ENCODE data around the gene LAMA2.

- TF ChIP-seq CTCF (IDR thresholded peaks at IDR 0.05; ENCODE audit: extremely low read depth in 1 of 2, insufficient read depth in 1 of 2, low read depth in 1 of 2, low read length in 2 of 2) (no peak), POLR2AphosphoS5 (IDR thresholded peaks at IDR 0.05; ENCODE audit: insufficient read depth, low read depth, low read length) (no peak), POLR2A (IDR thresholded peaks at IDR 0.05; ENCODE audit: low read depth, low read length) (no peak), GATA2 (IDR thresholded peaks at IDR 0.05; ENCODE audit: insufficient read depth, insufficient read length, low read depth, low read length) (no peak), EZH2 (IDR thresholded peaks at IDR 0.05; ENCODE audit: borderline replicate concordance, low read depth, low read length, severe bottlenecking) (no peak), JUN (IDR thresholded peaks at IDR 0.05; ENCODE audit: borderline replicate concordance, insufficient read depth, insufficient read length, low read depth) (no peak)
Observed at GRCh38 chr6:129084406-129084805, 201.5 kb downstream of the LAMA2 start.

Data from endothelial cell of umbilical vein (primary cell).